GM11168 (cell line): ENCODE results near the gene OR56A1.
"Not testable (repeated sequence)": the region's sequence is repeated elsewhere in the genome, so short reads cannot be mapped to it uniquely, and the experiment has no call there.

ENCODE experiments used
- in situ Hi-C: fragments of 300-500 bp; cut with MboI; formaldehyde crosslinking; loops from one replicate; pipeline ENCODE4 v1.12.0; 2022; ENCODE audit warnings: low sequenced_read_pairs; ENCODE audit not compliant: unreplicated experiment

OR56A1 gene, protein sequence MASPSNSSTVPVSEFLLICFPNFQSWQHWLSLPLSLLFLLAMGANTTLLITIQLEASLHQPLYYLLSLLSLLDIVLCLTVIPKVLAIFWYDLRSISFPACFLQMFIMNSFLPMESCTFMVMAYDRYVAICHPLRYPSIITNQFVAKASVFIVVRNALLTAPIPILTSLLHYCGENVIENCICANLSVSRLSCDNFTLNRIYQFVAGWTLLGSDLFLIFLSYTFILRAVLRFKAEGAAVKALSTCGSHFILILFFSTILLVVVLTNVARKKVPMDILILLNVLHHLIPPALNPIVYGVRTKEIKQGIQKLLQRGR

GRCh38 chr11:6030708-6031405 lies at the start of gene OR56A1:
TSS of gene OR56A1 (minus strand) at chr11:6030758. CDS start at chr11:6027692, 3,066 bp downstream.
- in situ Hi-C loops = no loop called here

- in situ Hi-C loops = no loop called here
These were observed 48.9 kb upstream of the OR56A1 start for GRCh38 chr11:6079463-6079862.

DNA sequence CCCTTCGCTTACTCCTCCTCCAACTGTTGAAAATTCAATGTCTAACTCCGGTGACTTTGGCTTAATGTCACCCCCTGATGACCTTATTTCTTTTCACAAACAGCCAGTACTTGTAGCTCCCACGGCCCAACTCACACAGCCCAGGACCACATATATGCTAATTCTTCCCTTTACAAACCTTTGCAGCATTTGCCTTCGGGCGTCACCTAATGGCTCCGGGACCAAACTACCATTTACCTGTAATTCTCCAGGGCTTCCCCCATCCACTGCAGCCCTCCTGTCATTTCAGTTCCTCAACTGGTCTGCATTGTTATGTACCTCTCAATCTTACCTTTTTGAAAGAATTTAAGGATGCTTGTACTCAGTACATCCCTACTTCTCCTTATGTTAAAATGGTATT lies 47.2 kb upstream of the OR56A1 start:
- in situ Hi-C loops = no loop called here

GRCh38 chr11:6076443-6076842 lies 45.9 kb upstream of the OR56A1 start:
- in situ Hi-C loops = not testable (repeated sequence)

GRCh38 chr11:6067502-6067901 lies 36.9 kb upstream of the OR56A1 start:
- in situ Hi-C loops = no loop called here

GRCh38 chr11:6062691-6063358 lies 32.3 kb upstream of the OR56A1 start:
- in situ Hi-C loops = no loop called here

DNA sequence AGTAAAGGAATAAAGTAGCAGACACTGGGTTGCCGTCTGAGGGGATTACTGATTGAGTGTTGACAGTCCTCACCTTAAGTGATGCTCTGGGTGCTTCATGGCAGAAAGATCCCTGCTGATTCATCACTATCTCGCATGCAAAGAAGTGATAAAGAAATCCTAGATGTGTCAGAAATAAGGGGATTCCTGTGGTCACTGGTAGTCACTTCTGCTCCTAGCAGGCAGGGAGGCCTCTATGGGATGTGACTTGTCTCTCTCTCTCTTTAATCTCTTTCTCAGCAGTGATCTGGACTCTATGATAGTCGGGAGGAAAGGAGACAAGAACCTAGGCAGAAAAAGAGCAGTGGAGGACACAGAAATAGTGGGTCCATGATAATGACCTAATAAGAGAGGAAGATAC lies 30.9 kb upstream of the OR56A1 start:
- in situ Hi-C loops = no loop called here

DNA sequence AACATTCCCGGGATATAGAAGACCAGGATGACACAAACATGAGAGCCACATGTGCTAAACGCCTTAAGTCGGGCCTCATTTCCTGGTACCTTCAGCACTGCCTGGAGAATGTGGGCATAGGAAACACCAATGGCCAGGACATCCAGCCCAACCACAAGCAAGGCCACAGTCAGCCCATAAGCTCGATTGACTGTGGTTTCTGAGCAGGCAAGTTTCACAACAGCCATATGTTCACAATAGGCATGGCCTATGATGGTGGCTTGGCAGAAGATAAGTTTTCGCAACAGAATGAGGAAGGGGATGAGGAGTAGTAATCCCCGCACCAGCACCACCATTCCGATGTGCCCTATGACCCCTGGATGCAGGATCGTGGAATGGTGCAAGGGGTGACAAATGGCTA lies 26.9 kb upstream of the OR56A1 start:
- in situ Hi-C loops = no loop called here

- in situ Hi-C loops = no loop called here
These were observed 25.0 kb upstream of the OR56A1 start for GRCh38 chr11:6055569-6055968.

DNA sequence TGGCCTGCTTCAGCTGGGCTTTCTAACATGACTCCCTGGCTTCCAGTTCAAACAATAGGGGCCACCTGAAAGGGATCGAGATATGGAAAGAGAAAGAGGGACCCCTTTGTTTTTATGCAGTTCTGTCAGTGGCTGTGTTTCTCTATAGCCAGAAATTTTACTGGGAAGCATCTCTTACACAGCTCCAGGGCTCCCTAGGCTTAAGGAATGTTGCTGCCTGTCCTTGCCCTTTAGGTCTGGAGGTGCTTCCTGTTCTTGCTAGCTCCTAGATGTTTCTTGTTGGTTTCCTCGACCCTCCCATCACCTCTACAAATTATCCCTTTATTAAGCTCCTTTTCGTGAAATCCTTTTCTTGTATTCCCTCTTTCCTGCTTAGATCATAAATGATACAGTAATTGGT lies 21.8 kb upstream of the OR56A1 start:
- in situ Hi-C loops = no loop called here

DNA sequence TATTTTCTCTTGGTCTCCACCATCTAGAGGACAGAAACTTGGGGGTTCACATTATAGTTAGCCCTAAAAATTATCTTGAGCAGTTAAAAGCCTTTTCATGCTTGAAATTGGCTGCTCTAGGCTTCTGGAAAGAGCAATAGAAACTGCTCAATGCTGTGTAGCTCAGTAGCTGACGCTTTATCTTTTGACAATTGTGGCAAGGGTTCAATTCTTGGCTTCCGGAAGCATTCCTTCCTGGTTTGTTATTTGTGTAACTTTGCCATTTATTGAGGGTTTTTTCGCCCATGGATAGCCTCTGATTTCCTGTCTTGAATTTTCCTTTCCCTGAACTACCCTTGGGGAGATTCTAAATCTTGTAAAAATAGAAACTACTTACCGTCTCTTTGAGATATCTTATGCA lies 10.3 kb upstream of the OR56A1 start:
- in situ Hi-C loops = no loop called here

DNA sequence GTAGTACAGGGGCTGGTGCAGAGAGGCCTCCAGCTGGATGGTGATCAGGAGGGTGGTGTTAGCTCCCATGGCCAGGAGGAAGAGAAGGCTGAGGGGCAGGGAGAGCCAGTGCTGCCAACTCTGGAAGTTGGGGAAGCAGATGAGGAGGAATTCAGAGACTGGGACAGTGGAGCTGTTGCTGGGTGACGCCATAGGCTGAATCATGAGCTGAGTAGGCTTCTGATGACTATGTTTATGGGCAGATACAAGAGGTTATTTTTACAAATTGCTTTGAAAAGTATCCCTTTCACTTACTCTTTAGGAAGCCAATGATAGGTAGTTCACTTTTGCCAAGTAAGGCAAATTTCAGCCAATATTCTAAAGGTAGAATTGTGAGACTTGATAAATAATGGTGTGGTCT lies 3.1 kb downstream of the OR56A1 start:
- in situ Hi-C loops = no loop called here

DNA sequence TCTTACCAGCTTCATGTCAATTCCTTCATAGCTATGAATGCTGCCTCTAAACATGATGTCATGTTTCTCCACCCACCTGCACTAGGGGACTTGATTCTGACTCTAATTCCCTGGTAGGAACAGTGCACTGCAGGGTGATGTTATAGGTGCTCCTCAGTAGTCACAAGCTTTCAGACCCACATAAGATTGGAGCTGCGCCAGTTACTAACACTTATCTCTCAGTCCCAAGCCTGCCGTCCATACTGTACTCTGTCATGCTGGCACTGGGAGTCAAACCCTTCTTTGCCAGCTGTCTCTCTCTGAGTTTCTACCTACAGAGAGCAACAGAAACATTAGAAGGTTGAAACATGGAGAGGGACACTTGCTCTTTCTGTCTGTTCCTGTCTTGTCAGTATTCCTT lies 5.5 kb downstream of the OR56A1 start:
- in situ Hi-C loops = no loop called here

DNA sequence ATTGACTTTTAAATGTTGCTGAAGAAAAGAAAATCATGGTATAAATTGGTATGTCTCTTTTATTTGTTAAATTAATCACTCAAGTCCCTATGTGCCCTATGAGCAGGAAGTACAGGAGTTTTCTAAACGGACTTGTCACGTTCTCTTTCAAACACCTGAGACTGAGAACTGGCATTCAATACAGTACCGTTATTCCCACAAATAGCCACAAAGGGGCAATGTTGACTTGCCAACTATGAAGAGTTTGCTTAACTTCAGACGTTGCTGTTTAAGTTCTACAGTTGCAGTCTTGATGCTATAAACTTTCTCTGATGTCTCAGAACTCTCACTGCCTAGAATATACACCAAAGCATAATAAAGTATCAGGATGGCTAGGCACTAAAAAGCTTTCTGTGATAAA lies 7.6 kb downstream of the OR56A1 start:
- in situ Hi-C loops = loop anchor here (25.0 kb wide), 1 partner anchor 314 kb away; no protein-coding TSS in a partner anchor

DNA sequence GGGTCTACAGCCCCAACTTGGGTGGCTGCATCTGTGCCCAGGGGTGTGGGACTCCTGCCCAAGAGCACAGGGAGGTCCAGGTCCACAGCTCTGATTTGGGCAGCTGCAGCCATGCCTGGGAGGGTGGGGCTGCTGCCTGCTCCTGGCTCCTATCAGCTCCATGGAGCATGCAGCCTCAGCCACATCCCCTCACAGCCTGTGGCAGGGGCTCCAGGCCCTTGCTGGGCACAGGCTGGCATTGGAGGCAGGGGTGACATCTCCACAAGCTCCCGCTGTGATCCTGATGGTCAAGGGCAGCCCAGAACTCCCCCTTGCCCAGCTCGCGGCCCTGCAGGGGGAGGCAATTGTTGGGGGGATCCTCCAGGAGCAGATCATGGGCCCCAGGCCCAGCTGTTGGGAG lies 17.5 kb downstream of the OR56A1 start:
- in situ Hi-C loops = loop anchor here (25.0 kb wide), 1 partner anchor 324 kb away; no protein-coding TSS in a partner anchor

DNA sequence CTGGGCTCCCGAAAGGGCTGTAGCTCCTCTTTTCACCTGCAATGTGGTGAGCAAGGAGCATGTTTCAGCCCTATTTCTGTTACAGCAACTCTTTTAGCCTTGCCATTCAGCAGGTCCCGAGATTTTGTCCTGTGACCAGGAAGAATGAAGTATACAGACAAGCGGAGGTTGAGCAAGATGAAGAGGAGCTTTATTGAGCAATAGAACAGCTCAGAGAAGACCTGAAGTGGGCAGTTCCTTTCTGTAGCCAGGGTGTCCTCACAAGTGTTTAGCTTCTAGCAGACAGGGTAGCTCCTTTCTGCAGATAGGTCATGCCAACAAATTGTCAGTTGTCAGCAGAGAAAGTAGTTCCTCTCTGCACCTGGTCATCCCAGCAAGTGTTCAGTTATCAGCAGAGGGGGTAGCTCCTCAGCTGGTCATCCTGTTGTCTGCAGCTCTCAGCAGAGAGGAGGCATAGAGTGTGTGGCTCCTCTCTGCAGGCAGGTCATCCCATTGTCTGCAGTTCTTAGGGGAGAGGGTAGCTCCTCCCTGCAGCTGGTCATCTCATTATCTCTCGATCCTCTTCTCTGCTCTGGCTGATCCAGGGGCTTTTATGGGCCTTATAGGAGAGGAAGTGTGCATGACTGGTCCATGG lies 18.4 kb downstream of the OR56A1 start:
- in situ Hi-C loops = loop anchor here (25.0 kb wide), 1 partner anchor 325 kb away; no protein-coding TSS in a partner anchor

DNA sequence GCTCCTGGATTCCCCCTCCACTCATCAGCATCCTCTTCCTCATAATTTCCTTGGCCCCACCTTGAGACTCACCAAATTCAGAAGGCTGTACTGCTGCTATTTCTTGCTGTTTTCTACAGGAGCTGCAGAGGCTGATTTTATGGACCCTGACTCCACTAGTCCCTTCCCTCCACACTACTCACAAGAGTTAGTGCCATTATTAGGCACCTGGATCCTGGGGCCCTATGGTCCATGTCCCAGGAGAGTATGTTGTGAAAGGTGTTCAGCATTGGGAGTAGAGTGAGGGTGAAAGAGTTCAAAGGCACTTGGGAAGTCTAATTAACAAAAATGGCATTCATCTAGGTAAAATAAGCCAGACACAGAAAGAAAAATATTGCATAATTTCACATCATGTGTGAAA lies 23.7 kb downstream of the OR56A1 start, which contains the start of gene OR56A4:
Gene OR56A4 (minus strand): TSS at position 101 of the 400 bp plus-strand sequence. CDS start 3,954 bp downstream, outside the sequence.
- in situ Hi-C loops = loop anchor here (25.0 kb wide), 1 partner anchor 330 kb away; no protein-coding TSS in a partner anchor

DNA sequence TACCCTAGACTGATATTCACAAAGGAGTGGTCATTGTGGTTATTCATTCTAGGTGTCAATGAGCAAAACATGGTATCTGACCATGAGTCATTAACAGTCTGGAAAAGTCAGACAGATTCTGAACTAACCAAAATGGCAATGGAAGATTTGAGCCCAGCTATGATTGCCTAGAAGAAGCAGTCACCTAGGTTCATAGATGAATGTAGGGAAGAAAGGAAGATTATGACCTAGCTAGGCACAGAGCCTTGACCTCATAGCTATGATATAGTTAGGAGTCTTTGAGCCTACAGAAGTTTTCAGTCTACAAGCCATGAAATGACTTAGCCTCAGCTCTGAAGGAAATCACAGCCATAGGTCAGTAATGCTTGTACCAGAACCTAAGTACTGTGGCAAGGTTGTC lies 24.2 kb downstream of the OR56A1 start:
- in situ Hi-C loops = loop anchor here (25.0 kb wide), 1 partner anchor 331 kb away; no protein-coding TSS in a partner anchor

DNA sequence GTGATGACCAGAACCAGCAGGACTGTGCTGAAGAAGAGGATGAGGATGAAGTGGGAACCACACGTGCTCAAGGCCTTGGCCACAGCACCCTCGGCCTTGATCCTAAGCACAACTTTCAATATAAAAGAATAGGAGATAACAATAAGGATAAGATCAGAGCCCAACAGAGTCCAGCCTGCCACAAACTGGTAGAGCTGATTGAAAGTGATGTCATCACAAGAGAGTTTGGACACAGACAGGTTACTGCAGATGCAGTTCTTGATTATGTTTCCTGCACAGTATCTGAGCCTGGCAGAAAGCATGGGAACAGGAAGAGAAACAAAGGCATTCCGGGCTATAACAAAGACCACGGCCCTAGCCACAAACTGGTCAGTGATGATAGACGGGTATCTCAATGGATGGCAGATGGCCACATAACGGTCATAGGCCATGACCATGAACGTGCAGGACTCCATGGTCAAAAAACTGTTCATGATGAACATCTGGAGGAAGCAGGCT lies 28.3 kb downstream of the OR56A1 start:
- in situ Hi-C loops = loop anchor here (25.0 kb wide), 1 partner anchor 335 kb away; no protein-coding TSS in a partner anchor

DNA sequence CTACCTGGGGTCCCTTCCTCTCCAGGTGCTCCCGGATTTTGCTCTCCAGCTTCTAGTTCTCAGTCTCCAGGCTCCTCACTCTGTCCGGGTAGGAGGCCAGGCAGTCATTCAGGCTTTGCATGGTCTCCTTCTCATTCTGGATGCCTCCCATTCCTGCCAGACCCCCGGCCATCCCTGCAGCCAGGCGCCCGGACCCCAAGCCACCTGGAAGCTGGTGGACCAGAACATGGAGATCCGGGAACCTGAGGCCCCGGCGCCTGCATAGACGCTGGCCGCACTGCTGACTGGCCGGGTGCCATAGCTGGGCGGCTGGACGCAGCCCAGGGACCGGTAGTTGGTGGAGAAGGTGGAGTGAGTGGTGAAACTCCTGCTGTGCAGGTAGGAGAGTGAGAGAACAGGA lies 35.8 kb downstream of the OR56A1 start:
- in situ Hi-C loops = no loop called here
